C4-2B (cell line): ENCODE data around the gene ELMO2.

ENCODE experiments used
- ZFX ChIP-seq: fragments of 450-650 bp; IDR thresholded peaks from 2 replicates; pipeline ENCODE4 v1.6.1; 2017
- TF ChIP-seq, protein P1 (sequence below): fragments of 450-650 bp; conservative IDR thresholded peaks from 2 replicates; pipeline ENCODE4 v1.5.1; 2017; ENCODE audit warnings: mild to moderate bottlenecking

GRCh38 chr20:46411637-46412036 is 5.2 kb upstream of the ELMO2 start:
- TF ChIP-seq, protein P1, sequence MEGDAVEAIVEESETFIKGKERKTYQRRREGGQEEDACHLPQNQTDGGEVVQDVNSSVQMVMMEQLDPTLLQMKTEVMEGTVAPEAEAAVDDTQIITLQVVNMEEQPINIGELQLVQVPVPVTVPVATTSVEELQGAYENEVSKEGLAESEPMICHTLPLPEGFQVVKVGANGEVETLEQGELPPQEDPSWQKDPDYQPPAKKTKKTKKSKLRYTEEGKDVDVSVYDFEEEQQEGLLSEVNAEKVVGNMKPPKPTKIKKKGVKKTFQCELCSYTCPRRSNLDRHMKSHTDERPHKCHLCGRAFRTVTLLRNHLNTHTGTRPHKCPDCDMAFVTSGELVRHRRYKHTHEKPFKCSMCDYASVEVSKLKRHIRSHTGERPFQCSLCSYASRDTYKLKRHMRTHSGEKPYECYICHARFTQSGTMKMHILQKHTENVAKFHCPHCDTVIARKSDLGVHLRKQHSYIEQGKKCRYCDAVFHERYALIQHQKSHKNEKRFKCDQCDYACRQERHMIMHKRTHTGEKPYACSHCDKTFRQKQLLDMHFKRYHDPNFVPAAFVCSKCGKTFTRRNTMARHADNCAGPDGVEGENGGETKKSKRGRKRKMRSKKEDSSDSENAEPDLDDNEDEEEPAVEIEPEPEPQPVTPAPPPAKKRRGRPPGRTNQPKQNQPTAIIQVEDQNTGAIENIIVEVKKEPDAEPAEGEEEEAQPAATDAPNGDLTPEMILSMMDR, result no peak
- TF ChIP-seq ZFX, result no peak
